ENCODE measurements around the gene METTL2A.
"Not testable (repeated sequence)": the region's sequence is repeated elsewhere in the genome, so short reads cannot be mapped to it uniquely, and the experiment has no call there.

Gene METTL2A

GRCh38 chr17:62405451-62405850 is 18.2 kb upstream of the METTL2A start:
- no peak overlapping the region for H3K4me3 ChIP-seq (ENCODE audit: low read depth, low read length)
- TF ChIP-seq CTCF (IDR thresholded peaks at IDR 0.05; ENCODE audit: control insufficient read depth, extremely low read depth, insufficient read depth), result no peak
- no peak for DNase-seq (ENCODE audit: low read depth)

GRCh38 chr17:62413090-62413489 is 10.6 kb upstream of the METTL2A start:
- H3K4me3 ChIP-seq (ENCODE audit: low read depth, low read length); DNase-seq (ENCODE audit: low read depth): not testable (repeated sequence)

- not testable (repeated sequence) for DNase-seq (ENCODE audit: low read depth); H3K4me3 ChIP-seq (ENCODE audit: low read depth, low read length)
These were observed 2.5 kb downstream of the METTL2A start for GRCh38 chr17:62426214-62426613.

- DNase-seq (ENCODE audit: low read depth); H3K4me3 ChIP-seq (ENCODE audit: low read depth, low read length): not testable (repeated sequence)
These were observed 11.6 kb downstream of the METTL2A start for GRCh38 chr17:62435251-62435650.

- H3K4me3 ChIP-seq (ENCODE audit: low read depth, low read length); DNase-seq (ENCODE audit: low read depth): not testable (repeated sequence)
These were observed 17.5 kb downstream of the METTL2A start for GRCh38 chr17:62441181-62441580.

GRCh38 chr17:62444063-62444462 is 20.4 kb downstream of the METTL2A start:
- DNase-seq (ENCODE audit: low read depth), result no peak
- H3K4me3 ChIP-seq (ENCODE audit: low read depth, low read length), result no peak overlapping the region
- TF ChIP-seq CTCF (IDR thresholded peaks at IDR 0.05; ENCODE audit: control insufficient read depth, extremely low read depth, insufficient read depth), result no peak

GRCh38 chr17:62445791-62446190 is 22.1 kb downstream of the METTL2A start:
- not testable (repeated sequence) for H3K4me3 ChIP-seq (ENCODE audit: low read depth, low read length); DNase-seq (ENCODE audit: low read depth)

GRCh38 chr17:62452195-62452594 is 28.5 kb downstream of the METTL2A start:
- not testable (repeated sequence) for H3K4me3 ChIP-seq (ENCODE audit: low read depth, low read length); DNase-seq (ENCODE audit: low read depth)

GRCh38 chr17:62453041-62453440 is 29.3 kb downstream of the METTL2A start:
- H3K4me3 ChIP-seq (ENCODE audit: low read depth, low read length); DNase-seq (ENCODE audit: low read depth): not testable (repeated sequence)

GRCh38 chr17:62453656-62454055 is 30.0 kb downstream of the METTL2A start:
- not testable (repeated sequence) for H3K4me3 ChIP-seq (ENCODE audit: low read depth, low read length); DNase-seq (ENCODE audit: low read depth)

- not testable (repeated sequence) for DNase-seq (ENCODE audit: low read depth); H3K4me3 ChIP-seq (ENCODE audit: low read depth, low read length)
These were observed 30.4 kb downstream of the METTL2A start for GRCh38 chr17:62454111-62454510.

- TF ChIP-seq CTCF (IDR thresholded peaks at IDR 0.05; ENCODE audit: control insufficient read depth, extremely low read depth, insufficient read depth), result no peak
- no peak overlapping the region for H3K4me3 ChIP-seq (ENCODE audit: low read depth, low read length)
- no peak for DNase-seq (ENCODE audit: low read depth)
These were observed 32.3 kb downstream of the METTL2A start for GRCh38 chr17:62456016-62456415.

- DNase-seq (ENCODE audit: low read depth); H3K4me3 ChIP-seq (ENCODE audit: low read depth, low read length): not testable (repeated sequence)
These were observed 34.8 kb downstream of the METTL2A start for GRCh38 chr17:62458483-62458882.

GRCh38 chr17:62464422-62464821 is 40.7 kb downstream of the METTL2A start:
- H3K4me3 ChIP-seq (ENCODE audit: low read depth, low read length); DNase-seq (ENCODE audit: low read depth): not testable (repeated sequence)

- not testable (repeated sequence) for H3K4me3 ChIP-seq (ENCODE audit: low read depth, low read length); DNase-seq (ENCODE audit: low read depth)
These were observed 41.6 kb downstream of the METTL2A start for GRCh38 chr17:62465271-62465670.

- DNase-seq (ENCODE audit: low read depth), result peak; percentile 17
- not testable (repeated sequence) for H3K4me3 ChIP-seq (ENCODE audit: low read depth, low read length)
These were observed 47.1 kb downstream of the METTL2A start for GRCh38 chr17:62470666-62471379.
